GM21526 (cell line): Measurements from ENCODE around the gene FGL2.
"Not testable (repeated sequence)": the region's sequence is repeated elsewhere in the genome, so short reads cannot be mapped to it uniquely, and the experiment has no call there.

Experiments used
- ATAC-seq: cut with Tn5 transposase; IDR thresholded peaks from one replicate; pipeline ENCODE4 v1.9.1; 2021; ENCODE audit warnings: moderate library complexity; ENCODE audit not compliant: unreplicated experiment, low FRiP score

FGL2 gene, protein sequence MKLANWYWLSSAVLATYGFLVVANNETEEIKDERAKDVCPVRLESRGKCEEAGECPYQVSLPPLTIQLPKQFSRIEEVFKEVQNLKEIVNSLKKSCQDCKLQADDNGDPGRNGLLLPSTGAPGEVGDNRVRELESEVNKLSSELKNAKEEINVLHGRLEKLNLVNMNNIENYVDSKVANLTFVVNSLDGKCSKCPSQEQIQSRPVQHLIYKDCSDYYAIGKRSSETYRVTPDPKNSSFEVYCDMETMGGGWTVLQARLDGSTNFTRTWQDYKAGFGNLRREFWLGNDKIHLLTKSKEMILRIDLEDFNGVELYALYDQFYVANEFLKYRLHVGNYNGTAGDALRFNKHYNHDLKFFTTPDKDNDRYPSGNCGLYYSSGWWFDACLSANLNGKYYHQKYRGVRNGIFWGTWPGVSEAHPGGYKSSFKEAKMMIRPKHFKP

GRCh38 chr7:77199013-77199966, at the start of gene FGL2:
TSS of gene FGL2 (minus strand) at chr7:77199819. CDS start at chr7:77199793, 26 bp downstream.
- ATAC-seq, result no peak

DNA sequence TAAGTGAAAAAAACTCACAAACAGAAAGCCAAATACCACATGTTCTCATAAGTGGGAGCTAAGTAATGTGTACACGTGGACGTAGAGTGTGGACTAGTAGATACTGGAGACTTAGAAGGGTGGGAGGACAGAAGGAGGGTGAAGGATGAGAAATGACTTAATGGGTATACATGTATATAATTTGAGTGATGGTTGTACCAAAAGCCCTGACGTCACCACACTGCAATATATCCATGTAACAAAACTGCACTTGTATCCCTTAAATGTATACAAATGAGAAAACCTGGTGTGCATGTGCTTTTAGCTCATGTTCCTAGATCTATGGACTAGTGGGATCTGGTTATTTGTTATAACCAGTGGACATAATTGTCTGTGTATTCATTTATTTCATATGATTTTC, 48.5 kb upstream of the FGL2 start:
- no peak for ATAC-seq

DNA sequence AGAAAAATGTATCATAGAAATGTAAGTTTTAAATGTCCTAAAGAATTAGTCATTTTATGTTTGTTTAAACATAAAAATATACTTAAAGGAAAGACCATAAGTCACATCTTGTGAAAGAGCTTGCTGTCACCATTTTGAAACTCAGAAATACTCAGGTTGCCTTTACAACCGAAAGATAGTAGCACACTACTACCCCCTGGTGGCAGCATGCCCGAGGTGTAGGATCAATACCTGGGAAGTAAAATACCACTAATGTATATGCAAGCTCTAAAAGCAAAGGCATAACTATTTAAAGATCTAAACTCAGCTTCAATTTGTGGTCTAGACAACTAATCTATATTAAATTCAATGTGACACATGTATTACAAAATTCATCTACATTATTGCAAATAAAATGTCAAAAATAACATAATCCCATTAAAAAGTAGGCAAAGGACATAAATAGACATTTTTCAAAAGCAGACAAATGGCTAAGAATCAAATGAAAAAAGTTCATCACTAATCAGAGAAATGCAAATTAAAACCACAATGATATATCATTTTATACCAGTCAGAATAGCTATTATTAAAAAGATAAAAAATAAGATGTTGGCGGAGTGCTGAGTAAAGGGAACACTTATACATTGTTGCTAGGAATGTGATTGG, 47.7 kb upstream of the FGL2 start:
- peak; percentile 84 for ATAC-seq

- ATAC-seq, result no peak
These were observed 46.5 kb upstream of the FGL2 start for GRCh38 chr7:77246026-77246640.

DNA sequence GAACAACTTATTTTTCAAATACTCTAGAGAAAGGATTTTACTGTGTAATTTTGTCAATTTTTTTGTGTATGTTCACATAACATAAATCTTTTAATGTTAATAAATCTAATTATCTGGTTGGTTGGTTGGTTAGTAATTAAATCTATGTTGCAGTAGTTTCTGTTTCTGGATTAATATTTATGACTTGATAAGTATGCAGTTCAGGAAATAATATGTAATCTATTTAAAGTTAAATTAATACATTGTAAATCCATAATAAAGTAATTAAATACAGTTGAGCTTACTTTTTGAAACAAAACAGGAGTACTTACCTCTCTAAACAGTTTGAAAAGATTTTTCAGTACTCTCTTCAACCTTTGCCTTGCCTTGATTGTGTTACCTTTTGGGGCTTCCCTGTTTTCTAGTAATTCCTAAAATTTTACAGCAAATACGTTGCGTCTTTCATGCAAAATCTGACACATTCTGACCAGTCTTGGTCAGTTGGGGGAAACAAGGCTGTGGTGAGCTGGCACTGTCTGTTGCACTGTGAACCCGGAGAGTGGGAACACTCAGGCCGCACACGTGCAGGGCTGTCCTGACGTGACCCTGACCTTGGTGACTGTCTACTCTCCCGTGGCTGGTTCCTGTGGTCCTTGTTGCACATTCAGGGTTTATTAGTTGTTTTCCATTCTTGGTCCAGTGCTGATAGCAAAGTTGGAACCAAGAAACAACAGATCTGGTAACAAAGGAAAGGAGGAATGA, 45.6 kb upstream of the FGL2 start:
- no peak for ATAC-seq

GRCh38 chr7:77244222-77244934, 44.8 kb upstream of the FGL2 start:
- no peak for ATAC-seq

- ATAC-seq, result no peak
These were observed 42.9 kb upstream of the FGL2 start for GRCh38 chr7:77242554-77242953.

DNA sequence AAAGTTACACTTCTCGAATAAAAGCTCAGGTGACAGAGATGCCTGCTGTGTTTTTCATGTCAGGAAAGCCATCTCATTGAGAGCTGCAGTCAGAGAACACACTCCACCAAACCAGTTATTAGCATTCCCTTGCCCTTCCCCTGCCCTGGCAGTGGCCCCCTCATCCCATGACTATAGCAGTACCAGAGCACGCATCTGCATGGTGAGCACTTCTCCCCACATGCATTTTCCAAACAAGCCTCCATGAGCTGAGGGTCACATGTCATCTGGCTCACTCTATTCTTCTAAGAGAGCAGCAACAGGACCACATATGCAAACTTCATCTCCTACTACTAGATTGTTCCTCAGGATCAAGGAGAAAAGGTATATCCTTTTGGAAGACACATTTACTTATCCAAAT, 42.4 kb upstream of the FGL2 start:
- ATAC-seq, result no peak

DNA sequence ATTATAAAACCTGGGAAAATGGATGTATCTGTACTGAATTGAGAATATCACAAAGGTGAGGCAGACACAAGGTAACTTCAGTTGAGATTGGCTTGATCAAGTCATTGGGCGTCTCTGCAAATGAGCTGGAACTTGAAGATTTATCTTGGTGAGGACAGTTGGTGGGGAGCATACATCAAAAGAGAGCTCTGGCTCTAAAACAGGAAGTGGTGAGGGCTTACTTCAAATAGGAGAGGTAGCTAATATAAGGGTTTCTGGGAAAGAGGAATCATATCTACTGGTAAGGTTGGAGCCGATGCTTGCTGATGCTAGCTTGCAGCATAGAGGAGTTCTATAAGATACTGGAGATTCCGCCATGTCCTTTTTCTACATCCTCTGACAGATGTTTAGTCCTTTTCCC, 39.9 kb upstream of the FGL2 start:
- no peak for ATAC-seq

GRCh38 chr7:77238703-77239136, 39.1 kb upstream of the FGL2 start:
- ATAC-seq, result no peak

- no peak for ATAC-seq
These were observed 35.7 kb upstream of the FGL2 start for GRCh38 chr7:77235276-77235675.

DNA sequence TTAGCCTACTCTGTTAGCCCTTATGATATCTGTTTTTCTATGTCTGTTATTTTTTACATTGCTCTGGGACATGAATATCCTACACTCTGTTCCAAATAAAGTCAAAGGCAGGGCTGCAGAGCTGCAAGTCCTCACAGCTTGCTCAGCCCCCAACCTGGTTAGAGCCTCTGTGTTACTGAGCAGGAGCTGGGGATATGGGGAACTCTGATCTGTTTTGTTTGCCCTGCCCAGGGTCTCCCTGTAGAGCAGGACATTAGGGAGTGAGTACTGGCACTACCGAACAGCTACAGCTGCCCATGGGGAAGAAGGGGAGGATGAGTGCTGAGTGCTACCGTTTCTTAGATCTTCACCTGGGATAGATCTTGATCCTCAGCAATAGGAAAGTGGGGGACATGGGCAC, 32.8 kb upstream of the FGL2 start:
- ATAC-seq, result no peak

DNA sequence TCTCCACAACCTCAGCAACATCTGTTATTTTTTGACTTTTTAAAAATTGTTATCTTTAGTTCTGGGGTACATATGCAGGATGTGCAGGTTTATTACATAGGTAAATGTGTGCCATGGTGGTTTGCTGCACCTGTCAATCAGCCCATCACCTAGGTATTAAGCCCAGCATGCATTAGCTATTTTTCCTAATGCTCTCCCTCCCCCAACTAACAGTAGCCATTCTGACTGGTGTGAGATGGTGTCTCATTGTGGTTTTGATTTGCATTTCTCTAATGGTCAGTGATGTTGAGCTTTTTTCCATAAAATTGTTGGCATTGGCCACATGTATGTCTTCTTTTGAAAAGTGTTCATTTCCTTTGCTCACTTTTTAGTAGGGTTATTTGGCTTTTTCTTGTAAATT, 29.2 kb upstream of the FGL2 start:
- not testable (repeated sequence) for ATAC-seq

GRCh38 chr7:77226357-77226839, 26.8 kb upstream of the FGL2 start:
- no peak for ATAC-seq

GRCh38 chr7:77223261-77223660, 23.6 kb upstream of the FGL2 start:
- no peak for ATAC-seq

GRCh38 chr7:77222819-77223218, 23.2 kb upstream of the FGL2 start:
- ATAC-seq, result no peak

- no peak for ATAC-seq
These were observed 22.4 kb upstream of the FGL2 start for GRCh38 chr7:77222065-77222464.

GRCh38 chr7:77219701-77220331, 20.2 kb upstream of the FGL2 start:
- not testable (repeated sequence) for ATAC-seq
